Mammary epithelial cell (primary cell): ENCODE results near the gene PAM.

ENCODE experiments used
- EZH2 ChIP-seq: IDR thresholded peaks from 2 replicates; pipeline ENCODE4 v1.6.1; 2012; ENCODE audit warnings: low read length, inconsistent platforms, borderline replicate concordance
- TF ChIP-seq, protein P1 (sequence below), 2 donors: IDR thresholded peaks in 1 of 2; conservative IDR thresholded peaks in 1 of 2; 2 replicates each; pipeline ENCODE4 v1.5.1; 2011 to 2012; ENCODE audit warnings: inconsistent platforms in 2 of 2, low read length in 2 of 2, mild to moderate bottlenecking in 2 of 2, control low read depth in 1 of 2, low read depth in 1 of 2; ENCODE audit not compliant: insufficient read depth in 1 of 2; ENCODE audit errors: extremely low read depth in 1 of 2

- TF ChIP-seq, protein P1, sequence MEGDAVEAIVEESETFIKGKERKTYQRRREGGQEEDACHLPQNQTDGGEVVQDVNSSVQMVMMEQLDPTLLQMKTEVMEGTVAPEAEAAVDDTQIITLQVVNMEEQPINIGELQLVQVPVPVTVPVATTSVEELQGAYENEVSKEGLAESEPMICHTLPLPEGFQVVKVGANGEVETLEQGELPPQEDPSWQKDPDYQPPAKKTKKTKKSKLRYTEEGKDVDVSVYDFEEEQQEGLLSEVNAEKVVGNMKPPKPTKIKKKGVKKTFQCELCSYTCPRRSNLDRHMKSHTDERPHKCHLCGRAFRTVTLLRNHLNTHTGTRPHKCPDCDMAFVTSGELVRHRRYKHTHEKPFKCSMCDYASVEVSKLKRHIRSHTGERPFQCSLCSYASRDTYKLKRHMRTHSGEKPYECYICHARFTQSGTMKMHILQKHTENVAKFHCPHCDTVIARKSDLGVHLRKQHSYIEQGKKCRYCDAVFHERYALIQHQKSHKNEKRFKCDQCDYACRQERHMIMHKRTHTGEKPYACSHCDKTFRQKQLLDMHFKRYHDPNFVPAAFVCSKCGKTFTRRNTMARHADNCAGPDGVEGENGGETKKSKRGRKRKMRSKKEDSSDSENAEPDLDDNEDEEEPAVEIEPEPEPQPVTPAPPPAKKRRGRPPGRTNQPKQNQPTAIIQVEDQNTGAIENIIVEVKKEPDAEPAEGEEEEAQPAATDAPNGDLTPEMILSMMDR (conservative IDR thresholded peaks at IDR 0.05 in 1 of 2, IDR thresholded peaks at IDR 0.05 in 1 of 2; ENCODE audit: extremely low read depth in 1 of 2, insufficient read depth in 1 of 2, low read depth in 1 of 2, low read length in 2 of 2): no peak
- no peak for TF ChIP-seq EZH2
Measured at GRCh38 chr5:102957141-102957540, 202.0 kb downstream of the PAM start.
